Keratinocyte (primary cell): Measurements from ENCODE around the gene PTPRN2. TPM values are rescaled to one million over a fixed set of nuclear protein-coding genes. Genes with fewer than 3 reads are reported as not detected.
"Not testable (repeated sequence)": the region's sequence is repeated elsewhere in the genome, so short reads cannot be mapped to it uniquely, and the experiment has no call there.

Source experiments
- DNase-seq: peaks from one replicate; pipeline ENCODE4 v3.0.0-alpha.2; 2011; ENCODE audit warnings: low read depth, missing footprints, low spot score
- FAIRE-seq: peaks from 2 replicates; lab custom pipeline; 2011; peaks lifted over from hg19 to GRCh38; lab: Jason Lieb, UNC
- H2AFZ ChIP-seq: 2 replicates; pipeline ENCODE4 v1.6.0; 2012; ENCODE audit warnings: low read length, control low read depth, inconsistent platforms; ENCODE audit not compliant: control insufficient read depth
- H3K27ac ChIP-seq: 2 replicates; pipeline ENCODE4 v1.5.1; 2011; ENCODE audit warnings: low read length; ENCODE audit not compliant: control insufficient read depth, insufficient read depth
- H3K27me3 ChIP-seq: 3 replicates; pipeline ENCODE4 v1.6.0; 2011; ENCODE audit warnings: low read length; ENCODE audit not compliant: control insufficient read depth, insufficient read depth; ENCODE audit errors: extremely low read depth
- H3K36me3 ChIP-seq, 2 experiments: 2 replicates in 1 of 2; 3 replicates in 1 of 2; pipeline ENCODE4 v1.5.1; 2011; ENCODE audit warnings: low read length in 2 of 2, mild to moderate bottlenecking in 1 of 2; ENCODE audit not compliant: control insufficient read depth in 2 of 2, insufficient read depth in 2 of 2; ENCODE audit errors: extremely low read depth in 1 of 2
- H3K4me1 ChIP-seq: 3 replicates; pipeline ENCODE4 v1.5.1; 2011; ENCODE audit warnings: low read length; ENCODE audit not compliant: control insufficient read depth, insufficient read depth; ENCODE audit errors: extremely low read depth
- H3K4me2 ChIP-seq: 3 replicates; pipeline ENCODE4 v1.6.0; 2011; ENCODE audit warnings: low read depth, low read length; ENCODE audit not compliant: control insufficient read depth, insufficient read depth; ENCODE audit errors: extremely low read depth
- H3K4me3 ChIP-seq, 3 experiments: fragments of 200-600 bp in 1 of 3; sonication (generic) in 1 of 3; 2 replicates in 2 of 3; 3 replicates in 1 of 3; pipeline ENCODE4 v1.5.1; 2011 to 2016; ENCODE audit warnings: low read length in 3 of 3, mild to moderate bottlenecking in 3 of 3, control low read depth in 2 of 3, inconsistent platforms in 1 of 3, low read depth in 1 of 3, mixed read lengths in 1 of 3, mixed run types in 1 of 3, moderate library complexity in 1 of 3; ENCODE audit not compliant: control insufficient read depth in 2 of 3, insufficient read depth in 2 of 3; ENCODE audit errors: extremely low read depth in 1 of 3
- H3K79me2 ChIP-seq: 2 replicates; pipeline ENCODE4 v1.6.0; 2012; ENCODE audit warnings: low read length; ENCODE audit not compliant: control insufficient read depth, insufficient read depth
- H3K9ac ChIP-seq: 3 replicates; pipeline ENCODE4 v1.6.0; 2011; ENCODE audit warnings: low read length; ENCODE audit not compliant: control insufficient read depth, insufficient read depth; ENCODE audit errors: extremely low read depth
- H3K9me1 ChIP-seq: 3 replicates; pipeline ENCODE4 v1.6.0; 2011; ENCODE audit warnings: low read length; ENCODE audit not compliant: control insufficient read depth, insufficient read depth; ENCODE audit errors: extremely low read depth
- H3K9me3 ChIP-seq: 2 replicates; pipeline ENCODE4 v1.5.1; 2012; ENCODE audit warnings: low read depth, low read length; ENCODE audit not compliant: control insufficient read depth
- H4K20me1 ChIP-seq: 3 replicates; pipeline ENCODE4 v1.6.0; 2011; ENCODE audit warnings: low read length; ENCODE audit not compliant: control insufficient read depth, insufficient read depth; ENCODE audit errors: extremely low read depth
- CTCF ChIP-seq, 3 experiments: IDR thresholded peaks in 1 of 3; conservative IDR thresholded peaks in 1 of 3; optimal IDR thresholded peaks in 1 of 3; 2 replicates in 2 of 3; 3 replicates in 1 of 3; pipeline versions ENCODE3 to v1.5.1; 2011; ENCODE audit warnings: low read length in 3 of 3, mild to moderate bottlenecking in 3 of 3, moderate library complexity in 2 of 3, control low read depth in 1 of 3, inconsistent platforms in 1 of 3; ENCODE audit not compliant: insufficient read depth in 2 of 3; ENCODE audit errors: extremely low read depth in 1 of 3
- EZH2 ChIP-seq: IDR thresholded peaks from one replicate; pipeline ENCODE4 v1.6.1; 2012; ENCODE audit warnings: inconsistent platforms, mild to moderate bottlenecking, low read length, moderate library complexity
- dilution Hi-C: fragments of 300-500 bp; cut with MboI; formaldehyde crosslinking; loops from one replicate; pipeline ENCODE4 v1.7.0; 2020; ENCODE audit warnings: low sequenced_read_pairs; ENCODE audit not compliant: extremely low pct_ligation_motif_present
- polyA plus RNA-seq, 5 experiments: library from polyadenylated mRNA; depleted of rRNA in 3 of 5; stranded (reverse) in 3 of 5; stranded (forward) in 1 of 5; unstranded in 1 of 5; fragments of >200 nt; gene quantifications; 1 replicate in 1 of 5; 2 replicates in 3 of 5; 3 replicates in 1 of 5; pipeline versions ENCODE4 v1.2.1 to v1.2.3, GENCODE V29; 2011 to 2012; ENCODE audit warnings: missing spikeins in 2 of 5, low read depth in 1 of 5, low replicate concordance in 1 of 5

The PTPRN2 gene
- polyA plus RNA-seq, 1 donor (not counting 4 experiments of a cell fraction or from before 2014, with no cell fraction given), result not detected

GRCh38 chr7:157502701-157503111 is 1084.9 kb downstream of the PTPRN2 start:
- Histone ChIP-seq H3K36me3 (no peaks in the 10 kb centered on the region), H3K9me1 (no peaks in the 10 kb centered on the region), H4K20me1 (no peaks in the 10 kb centered on the region), H2AFZ (no peak overlapping the region), H3K27me3 (no peaks in the 10 kb centered on the region), H3K27ac (no peak overlapping the region), H3K9me3 (no peaks in the 10 kb centered on the region), H3K4me3 (no peak overlapping the region), H3K4me1 (no peaks in the 10 kb centered on the region), H3K4me2 (no peak overlapping the region), H3K79me2 (no peaks in the 10 kb centered on the region), H3K9ac (no peak overlapping the region)
- TF ChIP-seq CTCF (optimal IDR thresholded peaks at IDR 0.05 in 1 of 3, IDR thresholded peaks at IDR 0.05 in 1 of 3, conservative IDR thresholded peaks at IDR 0.05 in 1 of 3; ENCODE audit: extremely low read depth in 1 of 3, insufficient read depth in 2 of 3, low read length in 3 of 3), result no peak
- TF ChIP-seq EZH2, result no peak
- DNase-seq (no peak), FAIRE-seq (no peak)
- dilution Hi-C loops, result no loop called here

GRCh38 chr7:157501581-157501980 is 1086.0 kb downstream of the PTPRN2 start:
- no peak overlapping the region for H3K9ac ChIP-seq
- no peak overlapping the region for H3K4me3 ChIP-seq
- no peak overlapping the region for H2AFZ ChIP-seq
- no peaks in the 10 kb centered on the region for H3K79me2 ChIP-seq
- H3K9me3 ChIP-seq, result no peaks in the 10 kb centered on the region
- no peaks in the 10 kb centered on the region for H3K9me1 ChIP-seq
- DNase-seq (no peak), FAIRE-seq (no peak)
- no peaks in the 10 kb centered on the region for H3K4me1 ChIP-seq
- H3K4me2 ChIP-seq, result no peak overlapping the region
- TF ChIP-seq EZH2 (no peak), CTCF (optimal IDR thresholded peaks at IDR 0.05 in 1 of 3, IDR thresholded peaks at IDR 0.05 in 1 of 3, conservative IDR thresholded peaks at IDR 0.05 in 1 of 3; ENCODE audit: extremely low read depth in 1 of 3, insufficient read depth in 2 of 3, low read length in 3 of 3) (no peak)
- no peaks in the 10 kb centered on the region for H3K27me3 ChIP-seq
- H3K27ac ChIP-seq, result no peak overlapping the region
- dilution Hi-C loops, result no loop called here
- H3K36me3 ChIP-seq, result no peaks in the 10 kb centered on the region
- no peaks in the 10 kb centered on the region for H4K20me1 ChIP-seq

GRCh38 chr7:157500989-157501540 is 1086.6 kb downstream of the PTPRN2 start:
- H3K27ac ChIP-seq, H3K36me3 ChIP-seq, H3K4me1 ChIP-seq, H3K9me1 ChIP-seq, H3K4me2 ChIP-seq, FAIRE-seq, H3K9me3 ChIP-seq, dilution Hi-C loops, H3K79me2 ChIP-seq, H3K27me3 ChIP-seq, H3K9ac ChIP-seq, H4K20me1 ChIP-seq, H2AFZ ChIP-seq, H3K4me3 ChIP-seq, DNase-seq: not testable (repeated sequence)
